Measurements from ENCODE around the gene PCBP3. TPM values are rescaled to one million over a fixed set of nuclear protein-coding genes. Genes with fewer than 3 reads are reported as not detected.

The PCBP3 gene
- total RNA-seq, 1 experiment from 2014 or later = 10.9 TPM

- Histone ChIP-seq H3K27me3 (ENCODE audit: insufficient read depth, low read length) (no peaks in the 10 kb centered on the region), H4K20me1 (ENCODE audit: control insufficient read depth, insufficient read depth, insufficient read length) (no peaks in the 10 kb centered on the region), H3K14ac (ENCODE audit: insufficient read depth, low read length) (no peak overlapping the region), H3T11ph (ENCODE audit: low read length) (no peak overlapping the region), H4K8ac (replicated peaks; ENCODE audit: insufficient read length, low read depth, low read length) (no peak overlapping the region), H3K27ac (ENCODE audit: insufficient read length, low read depth, low read length) (no peak overlapping the region), H3K4me1 (ENCODE audit: insufficient read depth, low read length) (0 out of 2 replicates have a peak, but pooled peaks cover 3% of the 10 kb centered on the region), H3K4ac (ENCODE audit: low read depth, low read length) (no peak overlapping the region), H2BK20ac (ENCODE audit: low read depth, low read length, poor library complexity, severe bottlenecking) (no peak overlapping the region), H2BK120ac (ENCODE audit: low read depth, low read length, poor library complexity, severe bottlenecking) (no peak overlapping the region), H3K79me2 (ENCODE audit: insufficient read depth, low read length) (no peaks in the 10 kb centered on the region), H2BK15ac (ENCODE audit: low read depth, low read length) (no peak overlapping the region), H3K4me2 (ENCODE audit: insufficient read depth, insufficient read length, low read length) (no peak overlapping the region), H3K23me2 (ENCODE audit: insufficient read length, low read depth, low read length, poor library complexity, severe bottlenecking) (peaks cover 3% of the 10 kb centered on the region), H4K91ac (ENCODE audit: insufficient read length, low read depth, low read length) (no peak overlapping the region), H3K79me1 (ENCODE audit: insufficient read depth, low read depth, low read length, poor library complexity, severe bottlenecking) (no peaks in the 10 kb centered on the region), H2AK5ac (ENCODE audit: insufficient read length, low read length) (no peak overlapping the region), H3K23ac (ENCODE audit: insufficient read length, low read depth, low read length) (no peak overlapping the region), H3K56ac (ENCODE audit: insufficient read length, low read depth, low read length) (no peak overlapping the region), H2BK5ac (ENCODE audit: insufficient read length, low read length) (no peak overlapping the region), H3K18ac (ENCODE audit: insufficient read length, low read depth, low read length) (no peak overlapping the region), H2AFZ (ENCODE audit: low read length) (no peak overlapping the region), H2BK12ac (ENCODE audit: insufficient read length, low read depth, low read length) (no peak overlapping the region), H3K9me3 (ENCODE audit: control insufficient read depth, low read depth, low read length) (no peaks in the 10 kb centered on the region), H3K9ac (ENCODE audit: extremely low read depth, insufficient read length, low read length) (no peak overlapping the region), H4K5ac (ENCODE audit: insufficient read length, low read depth, low read length) (no peak overlapping the region)
- Mint-ChIP-seq H3K4me1 (peaks cover 0 to 6% of the 10 kb centered on the region in 2 experiments), H3K36me3 (ENCODE audit: insufficient read depth in 1 of 3, low read depth in 3 of 3) (no peaks in the 10 kb centered on the region; a peak in 1 of 7 replicates), H3K27me3 (ENCODE audit: low read depth) (no peaks in the 10 kb centered on the region), H3K27ac (no peak overlapping the region), H3K4me3 (no peak overlapping the region), H3K9me3 (0 out of 5 replicates have a peak, but pooled peaks cover 0 to 2% of the 10 kb centered on the region in 2 experiments)
- WGBS (ENCODE audit: extremely low coverage, insufficient read length, low lambda C conversion rate) = no CpG with 5 or more reads among the region's 1 CpG
- TF ChIP-seq, protein P1, sequence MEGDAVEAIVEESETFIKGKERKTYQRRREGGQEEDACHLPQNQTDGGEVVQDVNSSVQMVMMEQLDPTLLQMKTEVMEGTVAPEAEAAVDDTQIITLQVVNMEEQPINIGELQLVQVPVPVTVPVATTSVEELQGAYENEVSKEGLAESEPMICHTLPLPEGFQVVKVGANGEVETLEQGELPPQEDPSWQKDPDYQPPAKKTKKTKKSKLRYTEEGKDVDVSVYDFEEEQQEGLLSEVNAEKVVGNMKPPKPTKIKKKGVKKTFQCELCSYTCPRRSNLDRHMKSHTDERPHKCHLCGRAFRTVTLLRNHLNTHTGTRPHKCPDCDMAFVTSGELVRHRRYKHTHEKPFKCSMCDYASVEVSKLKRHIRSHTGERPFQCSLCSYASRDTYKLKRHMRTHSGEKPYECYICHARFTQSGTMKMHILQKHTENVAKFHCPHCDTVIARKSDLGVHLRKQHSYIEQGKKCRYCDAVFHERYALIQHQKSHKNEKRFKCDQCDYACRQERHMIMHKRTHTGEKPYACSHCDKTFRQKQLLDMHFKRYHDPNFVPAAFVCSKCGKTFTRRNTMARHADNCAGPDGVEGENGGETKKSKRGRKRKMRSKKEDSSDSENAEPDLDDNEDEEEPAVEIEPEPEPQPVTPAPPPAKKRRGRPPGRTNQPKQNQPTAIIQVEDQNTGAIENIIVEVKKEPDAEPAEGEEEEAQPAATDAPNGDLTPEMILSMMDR (conservative IDR thresholded peaks at IDR 0.05) = no peak
- DNase-seq = no peak
Observed at GRCh38 chr21:45706299-45706698, 62.8 kb downstream of the PCBP3 start.
